Prostate gland (tissue), 2 donors: ENCODE measurements around the gene HSP90AB1. TPM values are rescaled to one million over a fixed set of nuclear protein-coding genes. Genes with fewer than 3 reads are reported as not detected.

Experiments used
- DNase-seq: peaks from one replicate; pipeline ENCODE4 v3.0.0-alpha.2; 2019; ENCODE audit warnings: low spot score
- H3K27ac ChIP-seq, 2 donors: fragments of 200-600 bp; sonication (generic); 2 replicates each; pipeline ENCODE4 v1.5.1; 2017 to 2019
- H3K27me3 ChIP-seq: fragments of 200-600 bp; sonication (generic); replicated peaks from 2 replicates; pipeline ENCODE4 v1.5.1; 2019; ENCODE audit not compliant: insufficient read depth
- H3K36me3 ChIP-seq, 2 donors: fragments of 200-600 bp; sonication (generic); 1 replicate in 1 of 2; 2 replicates in 1 of 2; pipeline versions ENCODE4 v1.5.1 to v1.8.1; 2017 to 2019
- H3K4me1 ChIP-seq: fragments of 200-600 bp; sonication (generic); replicated peaks from 2 replicates; pipeline ENCODE4 v1.5.1; 2019
- H3K4me3 ChIP-seq, 2 donors: fragments of 200-600 bp; sonication (generic); 2 replicates each; pipeline ENCODE4 v1.5.1; 2017 to 2019
- H3K9me3 ChIP-seq: fragments of 200-600 bp; sonication (generic); 2 replicates; pipeline ENCODE4 v1.5.1; 2017
- POLR2A ChIP-seq: fragments of 450-650 bp; IDR thresholded peaks from one replicate; pipeline ENCODE4 v1.6.1; 2016; ENCODE audit warnings: antibody characterized with exemption, mild to moderate bottlenecking
- POLR2AphosphoS5 ChIP-seq: sonication (generic); formaldehyde crosslinking; IDR thresholded peaks from one replicate; pipeline ENCODE4 v1.6.1; 2017; ENCODE audit warnings: antibody characterized with exemption
- WGBS: methylation state at CpG from one replicate; pipeline ENCODE4 v1.1.5; 2018; 5-methylcytosine and 5-hydroxymethylcytosine counted together
- intact Hi-C: fragments of 100-400 bp; cut with DNase I; formaldehyde crosslinking; loops from one replicate; pipeline ENCODE4 v1.14.2; 2022
- total RNA-seq, 2 donors: library from RNA; depleted of rRNA; stranded (reverse); fragments of >200 nt; gene quantifications; one replicate each; pipeline ENCODE4 v1.1.0, GENCODE V29; 2016
- TF ChIP-seq, protein P1 (sequence below), 4 experiments: fragments of 200-600 bp in 2 of 4; fragments of 450-650 bp in 2 of 4; sonication (generic) in 2 of 4; IDR thresholded peaks; 1 replicate in 3 of 4; 2 replicates in 1 of 4; pipeline ENCODE4 v1.5.1; 2016 to 2019; ENCODE audit warnings: antibody characterized with exemption in 4 of 4, mild to moderate bottlenecking in 2 of 4, moderate library complexity in 2 of 4

The HSP90AB1 gene
- total RNA-seq, 2 donors from 2014 or later: 650 to 805 TPM

- Histone ChIP-seq H3K9me3 (no peaks in the 10 kb centered on the region), H3K4me1 (peaks cover 12% of the 10 kb centered on the region), H3K27ac (peak overlapping the region in 1 of 2 donors; percentile 34), H3K4me3 (no peak overlapping the region), H3K36me3 (no peaks in the 10 kb centered on the region), H3K27me3 (no peaks in the 10 kb centered on the region)
- intact Hi-C loops: no loop called here
- 86% methylated on average over 8 of the region's 8 CpGs for WGBS
- TF ChIP-seq POLR2A (no peak), POLR2AphosphoS5 (no peak)
- DNase-seq: no peak
Measured at GRCh38 chr6:44225579-44226325, 21.1 kb upstream of the HSP90AB1 start.

- Histone ChIP-seq H3K36me3 (no peaks in the 10 kb centered on the region), H3K4me1 (peaks cover 10% of the 10 kb centered on the region), H3K9me3 (no peaks in the 10 kb centered on the region), H3K27ac (peak overlapping the region; percentile 34 to 44), H3K4me3 (no peak overlapping the region), H3K27me3 (no peaks in the 10 kb centered on the region)
- 46% methylated on average over 15 of the region's 15 CpGs for whole genome bisulfite sequencing
- TF ChIP-seq, protein P1, sequence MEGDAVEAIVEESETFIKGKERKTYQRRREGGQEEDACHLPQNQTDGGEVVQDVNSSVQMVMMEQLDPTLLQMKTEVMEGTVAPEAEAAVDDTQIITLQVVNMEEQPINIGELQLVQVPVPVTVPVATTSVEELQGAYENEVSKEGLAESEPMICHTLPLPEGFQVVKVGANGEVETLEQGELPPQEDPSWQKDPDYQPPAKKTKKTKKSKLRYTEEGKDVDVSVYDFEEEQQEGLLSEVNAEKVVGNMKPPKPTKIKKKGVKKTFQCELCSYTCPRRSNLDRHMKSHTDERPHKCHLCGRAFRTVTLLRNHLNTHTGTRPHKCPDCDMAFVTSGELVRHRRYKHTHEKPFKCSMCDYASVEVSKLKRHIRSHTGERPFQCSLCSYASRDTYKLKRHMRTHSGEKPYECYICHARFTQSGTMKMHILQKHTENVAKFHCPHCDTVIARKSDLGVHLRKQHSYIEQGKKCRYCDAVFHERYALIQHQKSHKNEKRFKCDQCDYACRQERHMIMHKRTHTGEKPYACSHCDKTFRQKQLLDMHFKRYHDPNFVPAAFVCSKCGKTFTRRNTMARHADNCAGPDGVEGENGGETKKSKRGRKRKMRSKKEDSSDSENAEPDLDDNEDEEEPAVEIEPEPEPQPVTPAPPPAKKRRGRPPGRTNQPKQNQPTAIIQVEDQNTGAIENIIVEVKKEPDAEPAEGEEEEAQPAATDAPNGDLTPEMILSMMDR (IDR thresholded peaks at IDR 0.05): no peak
- TF ChIP-seq POLR2AphosphoS5 (no peak), POLR2A (no peak)
- intact Hi-C loops: no loop called here
- DNase-seq: no peak
Measured at GRCh38 chr6:44226368-44227147, 20.3 kb upstream of the HSP90AB1 start.

DNA sequence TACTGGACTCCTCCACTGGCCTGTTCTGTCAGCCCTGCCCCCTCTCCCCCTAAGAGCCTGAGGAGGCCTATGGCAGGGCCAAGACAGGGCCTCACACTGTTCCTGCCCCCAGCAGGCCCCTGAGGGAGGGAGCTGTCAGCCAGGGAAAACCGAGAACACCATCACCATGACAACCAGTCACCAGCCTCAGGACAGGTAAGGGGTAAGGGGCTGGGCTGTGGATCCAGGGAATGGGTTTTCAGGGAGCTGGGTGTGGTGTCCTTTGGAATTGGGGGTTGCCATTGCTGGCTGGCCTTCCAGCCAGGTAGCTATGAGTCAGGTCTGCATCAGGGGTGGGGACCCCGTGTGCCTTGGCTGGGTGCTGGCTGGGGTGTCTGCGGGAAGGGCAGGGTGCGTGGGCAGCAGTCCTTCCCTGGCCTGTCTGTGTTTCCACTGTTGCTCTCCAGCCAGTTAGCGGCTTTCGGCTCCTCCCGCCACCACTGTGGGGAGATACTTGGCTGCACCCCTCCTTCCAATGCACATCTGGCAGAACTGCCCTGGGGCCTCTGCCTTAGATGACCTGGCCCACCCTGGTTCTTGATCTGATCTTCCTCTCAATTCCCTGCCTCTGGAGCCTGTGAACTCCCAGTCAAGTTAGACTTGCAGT, 19.6 kb upstream of the HSP90AB1 start:
- H3K27ac ChIP-seq: peak overlapping the region; percentile 34 to 44
- DNase-seq: no peak
- intact Hi-C loops: no loop called here
- peaks cover 3% of the 10 kb centered on the region for H3K4me1 ChIP-seq
- no peaks in the 10 kb centered on the region for H3K27me3 ChIP-seq
- no peaks in the 10 kb centered on the region for H3K36me3 ChIP-seq
- TF ChIP-seq POLR2A (no peak), POLR2AphosphoS5 (no peak)
- TF ChIP-seq, protein P1 (IDR thresholded peaks at IDR 0.05): no peak
- no peaks in the 10 kb centered on the region for H3K9me3 ChIP-seq
- 66% methylated on average over 7 of the region's 7 CpGs for whole genome bisulfite sequencing
- H3K4me3 ChIP-seq: no peak overlapping the region

- TF ChIP-seq, protein P1 (IDR thresholded peaks at IDR 0.05): no peak
- TF ChIP-seq POLR2AphosphoS5 (no peak), POLR2A (no peak)
- 84% methylated on average over 6 of the region's 6 CpGs for WGBS
- H3K27me3 ChIP-seq: no peaks in the 10 kb centered on the region
- H3K9me3 ChIP-seq: no peaks in the 10 kb centered on the region
- no peak overlapping the region for H3K4me3 ChIP-seq
- DNase-seq: no peak
- H3K27ac ChIP-seq: no peak overlapping the region
- intact Hi-C loops: no loop called here
- H3K4me1 ChIP-seq: peaks cover 3% of the 10 kb centered on the region
- H3K36me3 ChIP-seq: no peaks in the 10 kb centered on the region
Measured at GRCh38 chr6:44228031-44228430, 18.9 kb upstream of the HSP90AB1 start.

DNA sequence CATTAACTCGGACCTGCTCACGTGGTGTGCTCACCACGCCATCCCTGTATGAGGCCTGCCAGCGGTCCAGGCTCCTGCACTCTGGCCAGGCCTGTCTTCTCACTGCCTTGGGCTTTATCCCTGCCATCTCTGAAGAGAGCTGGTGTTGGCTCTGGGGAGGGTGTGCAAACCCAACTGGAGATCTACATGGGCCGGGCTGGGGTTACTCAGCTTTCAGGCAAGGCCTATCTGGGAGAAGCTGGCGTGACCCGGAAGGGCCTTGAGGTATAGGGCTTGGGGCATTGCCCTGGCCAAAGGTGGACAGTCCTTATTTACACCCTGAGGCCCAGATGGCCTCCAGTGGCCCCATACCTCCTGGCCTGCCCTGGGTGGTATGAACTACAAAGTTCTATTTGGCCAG, 18.5 kb upstream of the HSP90AB1 start:
- DNase-seq: no peak
- TF ChIP-seq, protein P1 (IDR thresholded peaks at IDR 0.05): no peak
- TF ChIP-seq POLR2A (no peak), POLR2AphosphoS5 (no peak)
- Histone ChIP-seq H3K27me3 (no peaks in the 10 kb centered on the region), H3K4me1 (peaks cover 3% of the 10 kb centered on the region), H3K4me3 (no peak overlapping the region), H3K27ac (no peak overlapping the region), H3K36me3 (no peaks in the 10 kb centered on the region), H3K9me3 (no peaks in the 10 kb centered on the region)
- intact Hi-C loops: no loop called here
- 91% methylated on average over 7 of the region's 7 CpGs for WGBS
